ENCODE data around the gene MOG.

The MOG gene

DNA sequence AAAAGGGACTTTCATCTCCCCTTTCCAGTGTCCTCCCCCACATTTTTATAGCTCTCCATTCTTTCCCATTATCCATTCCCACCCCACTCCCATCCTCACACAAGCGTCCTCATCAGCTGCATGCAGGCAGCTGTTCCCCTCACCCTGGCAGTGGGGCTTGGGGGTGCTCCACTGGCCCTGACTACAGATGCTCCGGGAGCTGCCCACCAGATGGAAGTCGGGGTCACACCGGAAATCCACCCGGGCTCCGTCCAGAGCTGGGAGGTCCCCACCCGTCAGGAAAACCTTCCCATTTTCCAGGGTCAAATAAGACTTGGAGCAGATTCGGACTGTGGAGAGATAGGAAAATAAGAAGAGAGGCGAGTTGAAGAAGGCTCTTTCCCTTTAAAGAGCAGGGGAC is 26.6 kb upstream of the MOG start:
- TF ChIP-seq CTCF (IDR thresholded peaks at IDR 0.05; ENCODE audit: insufficient read depth, missing control alignments) = no peak
- no peak for DNase-seq (ENCODE audit: insufficient read length, low spot score)
- FAIRE-seq = no peak

- no peak for DNase-seq (ENCODE audit: insufficient read length, low spot score)
- FAIRE-seq = no peak
- TF ChIP-seq CTCF (IDR thresholded peaks at IDR 0.05; ENCODE audit: insufficient read depth, missing control alignments) = no peak
Observed at GRCh38 chr6:29631209-29631810, 25.6 kb upstream of the MOG start.

- DNase-seq (ENCODE audit: insufficient read length, low spot score) (peak; percentile 55), FAIRE-seq (no peak)
- no peak for TF ChIP-seq CTCF (IDR thresholded peaks at IDR 0.05; ENCODE audit: insufficient read depth, missing control alignments)
Observed at GRCh38 chr6:29631860-29632731, 24.8 kb upstream of the MOG start.

GRCh38 chr6:29632789-29633533 is 23.9 kb upstream of the MOG start, which contains the start of gene GABBR1:
TSS of gene GABBR1 (minus strand) at chr6:29633183. CDS start at chr6:29632385, 798 bp downstream.
- FAIRE-seq (no peak), DNase-seq (ENCODE audit: insufficient read length, low spot score) (peak; percentile 88)
- no peak for TF ChIP-seq CTCF (IDR thresholded peaks at IDR 0.05; ENCODE audit: insufficient read depth, missing control alignments)

DNA sequence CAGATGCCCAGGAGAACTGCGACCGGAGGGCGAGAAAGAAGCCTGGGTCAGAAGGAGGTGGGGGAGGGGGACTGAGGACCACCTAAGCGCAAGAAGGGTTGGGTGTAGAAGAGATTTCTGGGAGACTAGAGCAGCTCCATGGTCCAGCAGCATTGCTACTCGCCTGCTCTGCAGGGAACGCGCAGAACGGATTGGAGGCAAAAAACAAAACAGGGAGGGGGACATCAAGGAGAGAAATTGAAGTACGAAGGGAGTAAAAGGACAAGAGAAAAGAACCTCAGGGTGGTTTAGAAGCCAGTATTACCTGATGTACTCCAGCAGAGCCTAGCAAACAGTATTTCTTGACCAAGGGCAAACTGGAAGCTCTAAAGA is 23.4 kb upstream of the MOG start:
- DNase-seq (ENCODE audit: insufficient read length, low spot score) (no peak), FAIRE-seq (no peak)
- no peak for TF ChIP-seq CTCF (IDR thresholded peaks at IDR 0.05; ENCODE audit: insufficient read depth, missing control alignments)

DNA sequence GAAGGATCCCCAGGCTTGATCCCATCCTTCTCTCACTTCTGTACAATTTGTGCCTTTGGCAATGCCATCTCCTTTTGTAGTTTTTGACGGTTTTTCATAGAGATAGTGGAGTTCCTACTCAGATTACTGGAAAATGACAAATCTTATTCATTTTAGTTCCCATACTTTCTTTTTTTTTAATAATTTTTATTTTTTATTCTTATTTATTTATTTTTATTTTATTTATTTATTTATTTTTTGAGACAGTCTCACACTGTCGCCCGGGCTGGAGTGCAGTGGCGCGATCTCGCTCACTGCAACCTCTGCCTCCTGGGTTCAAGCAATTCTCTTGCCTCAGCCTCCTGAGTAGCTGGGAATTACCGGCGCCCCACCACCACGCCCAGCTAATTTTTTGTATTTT is 19.6 kb upstream of the MOG start:
- FAIRE-seq (no peak), DNase-seq (ENCODE audit: insufficient read length, low spot score) (no peak)
- TF ChIP-seq CTCF (IDR thresholded peaks at IDR 0.05; ENCODE audit: insufficient read depth, missing control alignments) = no peak

Data from D721Med (cell line).